Memory B cell (primary cell): ENCODE measurements around the gene RAB3IL1.

ENCODE experiments used
- ATAC-seq: fragments of 150-1000 bp; cut with Tn5 transposase; 2 replicates; pipeline ENCODE4 v1.10.0; 2021; ENCODE audit warnings: low read depth, mild to moderate bottlenecking, moderate library complexity
- DNase-seq, 2 donors: peaks; one replicate each; pipeline ENCODE4 v3.0.0; 2022; ENCODE audit warnings: low spot score in 2 of 2
- H3K27ac Mint-ChIP-seq: one replicate; pipeline ENCODE4 v1.8.0; 2022; ENCODE audit warnings: mild to moderate bottlenecking, moderate library complexity, mixed read lengths
- H3K27me3 Mint-ChIP-seq: one replicate; pipeline ENCODE4 v1.8.0; 2022; ENCODE audit warnings: mixed read lengths
- H3K36me3 Mint-ChIP-seq: one replicate; pipeline ENCODE4 v1.8.0; 2022; ENCODE audit warnings: mild to moderate bottlenecking, mixed read lengths
- H3K4me1 Mint-ChIP-seq: one replicate; pipeline ENCODE4 v1.8.0; 2022; ENCODE audit warnings: mixed read lengths
- H3K4me3 Mint-ChIP-seq: one replicate; pipeline ENCODE4 v1.8.0; 2022; ENCODE audit warnings: mild to moderate bottlenecking, moderate library complexity, mixed read lengths
- H3K9me3 Mint-ChIP-seq: one replicate; pipeline ENCODE4 v1.8.0; 2022; ENCODE audit warnings: mixed read lengths

RAB3IL1 gene

GRCh38 chr11:61919705-61920631 lies 2.6 kb upstream of the RAB3IL1 start:
- Mint-ChIP-seq H3K4me1 (peaks cover 13% of the 10 kb centered on the region), H3K9me3 (no peaks in the 10 kb centered on the region), H3K36me3 (peaks cover 1% of the 10 kb centered on the region), H3K4me3 (no peak overlapping the region), H3K27me3 (peaks cover 32% of the 10 kb centered on the region), H3K27ac (no peak overlapping the region)
- ATAC-seq (no peak), DNase-seq (no peak)

GRCh38 chr11:61918938-61919704 lies 1.8 kb upstream of the RAB3IL1 start:
- Mint-ChIP-seq H3K4me1 (peaks cover 13% of the 10 kb centered on the region), H3K27me3 (peaks cover 32% of the 10 kb centered on the region), H3K9me3 (no peaks in the 10 kb centered on the region), H3K36me3 (peaks cover 1% of the 10 kb centered on the region), H3K27ac (no peak overlapping the region), H3K4me3 (no peak overlapping the region)
- ATAC-seq (no peak), DNase-seq (no peak)

DNA sequence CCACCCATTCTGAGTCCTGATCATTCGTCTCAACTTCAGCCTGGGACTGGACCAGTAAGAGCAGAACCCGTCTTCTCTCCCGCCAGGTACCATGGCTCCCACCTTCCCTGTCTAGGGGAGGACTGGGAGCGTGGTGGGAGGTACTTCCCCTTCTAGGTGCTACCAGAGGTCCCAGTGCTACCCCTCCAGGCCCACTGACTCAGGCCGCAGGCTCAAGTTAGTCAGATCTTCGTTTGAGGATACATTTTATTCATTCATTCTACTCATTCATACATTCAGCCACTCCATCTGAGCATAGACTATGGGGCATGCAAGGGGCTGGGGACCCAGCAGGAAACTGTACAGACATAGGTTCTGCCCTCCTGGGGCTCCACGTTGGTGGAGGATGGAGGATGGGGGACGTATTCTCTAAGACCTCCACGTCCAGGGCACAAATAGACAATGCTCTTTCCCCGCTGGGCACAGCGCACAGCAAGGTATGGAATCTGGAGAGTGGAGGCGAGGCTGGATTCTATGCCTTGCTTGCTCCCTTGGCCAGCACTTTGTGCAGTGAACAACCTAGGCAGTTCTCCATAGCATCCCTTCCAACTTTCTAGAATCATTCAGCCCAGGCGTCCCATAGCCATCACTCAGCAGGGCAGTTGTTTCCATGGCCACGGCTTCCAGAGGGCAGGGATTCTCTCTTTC lies 1.0 kb upstream of the RAB3IL1 start:
- Mint-ChIP-seq H3K4me3 (peak overlapping the region; percentile 84), H3K27ac (peak overlapping the region; percentile 75)
- no peak for DNase-seq

GRCh38 chr11:61916737-61917333 lies 531 bp downstream of the RAB3IL1 start:
- Mint-ChIP-seq H3K27me3 (peaks cover 40% of the 10 kb centered on the region), H3K36me3 (peaks cover 1% of the 10 kb centered on the region), H3K9me3 (no peaks in the 10 kb centered on the region), H3K4me3 (peak overlapping the region; percentile 58), H3K4me1 (peaks cover 22% of the 10 kb centered on the region), H3K27ac (no peak overlapping the region)
- DNase-seq (no peak), ATAC-seq (peak; percentile 37)

More for the DNA sequence above, 1.0 kb upstream of the RAB3IL1 start:
- no peak for ATAC-seq
- Mint-ChIP-seq H3K36me3 (peaks cover 1% of the 10 kb centered on the region), H3K4me1 (peaks cover 13% of the 10 kb centered on the region), H3K9me3 (no peaks in the 10 kb centered on the region), H3K27me3 (peaks cover 32% of the 10 kb centered on the region)

GRCh38 chr11:61914471-61915171 lies 2.7 kb downstream of the RAB3IL1 start:
- Mint-ChIP-seq H3K27me3 (peaks cover 32% of the 10 kb centered on the region), H3K4me1 (peaks cover 19% of the 10 kb centered on the region), H3K9me3 (no peaks in the 10 kb centered on the region), H3K4me3 (no peak overlapping the region), H3K36me3 (peaks cover 1% of the 10 kb centered on the region), H3K27ac (no peak overlapping the region)
- ATAC-seq, result no peak
- DNase-seq, result no peak

DNA sequence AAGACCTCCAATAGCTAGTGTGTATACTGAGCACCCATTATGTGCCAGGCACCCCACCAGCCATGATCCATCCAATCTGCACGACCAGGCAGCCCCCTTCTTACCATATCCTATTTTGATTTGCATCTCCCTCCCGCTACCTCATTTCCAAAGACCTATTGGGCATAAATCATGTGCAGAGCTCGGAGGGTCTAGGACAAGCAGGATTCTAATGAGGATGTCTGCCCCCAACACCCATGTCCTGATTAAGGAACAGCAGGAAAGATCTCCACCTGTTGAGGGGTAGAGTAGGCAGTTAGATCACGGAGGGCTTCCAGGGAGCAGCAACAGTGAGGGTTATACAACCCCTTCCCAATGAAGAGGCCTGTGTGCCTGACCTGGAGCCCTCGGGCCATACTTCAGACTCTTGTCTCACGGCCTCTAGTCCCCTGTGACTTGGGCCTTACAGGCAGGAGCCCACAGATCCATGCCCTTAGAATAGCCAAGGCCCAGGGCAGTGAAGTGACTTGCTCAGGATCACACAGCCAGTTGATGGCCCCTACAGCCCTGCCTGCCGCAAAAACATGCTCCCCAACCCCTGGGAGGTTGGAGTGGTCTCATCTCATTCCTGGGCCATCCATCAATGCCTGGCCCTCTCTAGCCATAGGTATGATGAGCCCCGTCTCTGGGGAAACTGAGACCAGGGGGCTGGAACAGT lies 3.5 kb downstream of the RAB3IL1 start:
- peaks cover 19% of the 10 kb centered on the region for H3K4me1 Mint-ChIP-seq
- peaks cover 30% of the 10 kb centered on the region for H3K27me3 Mint-ChIP-seq
- H3K4me3 Mint-ChIP-seq, result no peak overlapping the region
- H3K9me3 Mint-ChIP-seq, result no peaks in the 10 kb centered on the region
- H3K27ac Mint-ChIP-seq, result no peak overlapping the region
- peaks cover 1% of the 10 kb centered on the region for H3K36me3 Mint-ChIP-seq
- DNase-seq (no peak), ATAC-seq (no peak)

DNA sequence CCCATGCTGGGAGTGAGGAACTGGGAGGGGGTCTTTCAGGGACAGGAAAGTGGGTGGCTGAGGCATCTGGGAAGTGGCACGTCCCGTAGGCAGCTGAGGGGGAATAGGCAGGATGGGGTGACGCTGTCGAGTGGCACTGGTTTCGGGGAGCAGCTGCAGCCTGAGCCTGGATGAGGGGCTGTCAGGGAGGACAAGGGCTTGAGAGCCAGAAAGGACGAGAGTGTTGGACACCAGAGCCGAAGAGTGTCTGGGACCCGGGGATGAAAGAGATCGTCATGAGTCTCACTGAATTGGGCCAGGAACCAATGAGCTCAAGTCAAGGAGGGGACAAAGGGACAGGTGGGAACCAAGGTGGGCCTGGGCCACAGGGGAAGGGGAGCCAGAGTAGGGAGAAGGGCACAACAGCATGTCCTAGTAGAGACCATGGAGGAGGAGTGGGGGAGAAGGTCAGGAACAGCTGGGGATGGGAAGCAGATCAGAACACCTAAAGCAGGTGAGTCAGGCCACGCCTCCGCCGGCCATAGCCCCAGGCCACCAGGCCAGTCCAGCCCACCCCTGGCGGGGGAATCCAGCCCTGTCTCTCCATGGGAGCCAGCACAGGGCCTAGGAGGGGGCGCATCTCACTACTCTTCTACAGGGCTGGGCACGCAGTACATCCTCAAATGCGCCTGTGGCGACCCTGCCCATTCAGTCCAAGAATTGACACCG lies 4.2 kb downstream of the RAB3IL1 start:
- ATAC-seq, result no peak
- Mint-ChIP-seq H3K27me3 (peaks cover 23% of the 10 kb centered on the region), H3K9me3 (no peaks in the 10 kb centered on the region), H3K4me3 (no peak overlapping the region), H3K4me1 (peaks cover 16% of the 10 kb centered on the region), H3K36me3 (peaks cover 1% of the 10 kb centered on the region), H3K27ac (no peak overlapping the region)
- DNase-seq, result no peak

- Mint-ChIP-seq H3K27ac (no peak overlapping the region), H3K4me1 (peaks cover 9% of the 10 kb centered on the region), H3K4me3 (no peak overlapping the region), H3K36me3 (no peaks in the 10 kb centered on the region), H3K27me3 (peaks cover 17% of the 10 kb centered on the region), H3K9me3 (no peaks in the 10 kb centered on the region)
- DNase-seq (no peak), ATAC-seq (peak; percentile 54)
Measured at GRCh38 chr11:61912530-61912898, 4.9 kb downstream of the RAB3IL1 start.

GRCh38 chr11:61911701-61912529 lies 5.5 kb downstream of the RAB3IL1 start:
- no peak overlapping the region for H3K27ac Mint-ChIP-seq
- peaks cover 17% of the 10 kb centered on the region for H3K27me3 Mint-ChIP-seq
- no peak for DNase-seq
- H3K4me1 Mint-ChIP-seq, result peaks cover 9% of the 10 kb centered on the region
- ATAC-seq, result no peak
- no peaks in the 10 kb centered on the region for H3K9me3 Mint-ChIP-seq
- no peak overlapping the region for H3K4me3 Mint-ChIP-seq
- no peaks in the 10 kb centered on the region for H3K36me3 Mint-ChIP-seq

GRCh38 chr11:61911128-61911700 lies 6.2 kb downstream of the RAB3IL1 start:
- Mint-ChIP-seq H3K27ac (no peak overlapping the region), H3K4me1 (peaks cover 12% of the 10 kb centered on the region), H3K9me3 (no peaks in the 10 kb centered on the region), H3K27me3 (peaks cover 13% of the 10 kb centered on the region), H3K36me3 (no peaks in the 10 kb centered on the region), H3K4me3 (no peak overlapping the region)
- no peak for DNase-seq
- ATAC-seq, result no peak

GRCh38 chr11:61910187-61911127 lies 6.9 kb downstream of the RAB3IL1 start:
- ATAC-seq (no peak), DNase-seq (no peak)
- Mint-ChIP-seq H3K4me3 (no peak overlapping the region), H3K27ac (no peak overlapping the region), H3K9me3 (no peaks in the 10 kb centered on the region), H3K36me3 (no peaks in the 10 kb centered on the region), H3K4me1 (peaks cover 12% of the 10 kb centered on the region), H3K27me3 (peaks cover 11% of the 10 kb centered on the region)
